ENCODE measurements around the gene KPNA1. TPM values are rescaled to one million over a fixed set of nuclear protein-coding genes. Genes with fewer than 3 reads are reported as not detected.
A peak's percentile ranks its signal among the peaks of the same experiment; 100 is the strongest.

KPNA1 gene
- polyA plus RNA-seq, 2 of the 4 experiments (the other 2 are of a cell fraction): 48.1 to 81.8 TPM

DNA sequence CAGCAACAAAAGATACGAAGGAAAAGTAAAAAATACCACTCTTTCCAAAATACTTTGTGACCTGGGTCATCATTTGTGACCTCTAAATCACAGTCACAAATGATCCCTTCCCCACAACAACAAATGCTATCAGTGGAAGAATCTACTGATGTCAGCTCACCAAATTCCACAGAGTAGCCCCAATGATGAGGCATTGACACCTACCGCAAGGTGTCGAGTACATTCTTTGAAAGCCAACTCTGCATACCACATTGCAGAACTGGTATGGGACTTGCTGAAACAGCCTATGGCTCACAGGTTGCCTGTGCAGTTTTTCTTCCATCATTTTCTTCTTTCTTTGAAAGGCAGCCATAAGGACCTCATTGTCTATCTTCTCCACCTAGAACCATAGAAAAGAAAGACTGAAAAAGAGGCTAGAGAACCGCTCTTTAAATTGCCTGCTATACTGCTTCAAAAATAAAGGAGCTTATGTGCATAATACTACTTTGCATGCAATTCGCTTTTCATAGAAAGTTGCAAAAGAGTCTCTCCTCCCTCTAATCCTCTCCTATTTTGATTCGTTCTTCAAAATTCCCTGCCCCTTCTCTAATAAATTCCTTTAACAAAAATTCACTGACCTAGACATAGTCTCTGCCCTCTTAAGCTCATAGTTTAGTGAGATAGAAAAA lies 21.4 kb upstream of the KPNA1 start:
- no peak for FAIRE-seq
- CTCF ChIA-PET: interaction anchor here (0.8 to 1.8 kb wide), 2 partner anchors 24 to 143 kb away, joined by 3 to 8 read pairs; no protein-coding TSS in a partner anchor
- no peak for ATAC-seq

DNA sequence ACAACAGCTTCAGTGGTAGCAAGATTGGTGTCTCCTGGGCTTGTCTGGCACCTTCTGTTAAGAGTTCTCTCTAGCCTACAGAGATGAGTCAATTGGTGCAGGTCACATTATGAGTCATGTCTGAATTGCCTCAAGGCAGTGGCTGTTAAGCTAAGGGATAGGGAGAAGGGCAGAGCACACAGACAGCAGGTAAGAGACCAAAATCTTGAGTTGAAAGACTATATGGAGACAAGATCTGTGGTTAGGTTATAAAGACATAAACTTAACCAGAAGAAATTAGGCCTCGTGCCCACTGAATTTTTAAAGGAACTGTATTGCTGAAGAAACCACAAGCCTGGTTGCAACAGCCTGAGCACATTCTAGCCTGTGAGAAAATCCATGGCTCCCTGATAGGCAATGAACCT lies 19.2 kb upstream of the KPNA1 start:
- FAIRE-seq: peak; percentile 51
- H3K4me1 ChIP-seq: peaks cover 16% of the 10 kb centered on the region
- H3K4me2 ChIP-seq: peak overlapping the region; percentile 54
- H3K4me3 ChIP-seq: no peak overlapping the region
- peak; percentile 99 to 100 for ATAC-seq
- H3K27ac ChIP-seq: peak overlapping the region in 1 of 2 experiments; percentile 40; a peak in 2 of 6 replicates
- no peaks in the 10 kb centered on the region for H3K9me3 ChIP-seq
- WGBS (ENCODE audit: missing lambda C conversion rate): 40% methylated on average over 1 of the region's 1 CpG
- TF ChIP-seq EP300 (IDR thresholded peaks at IDR 0.05) (no peak), ZC3H11A (IDR thresholded peaks at IDR 0.05) (no peak), NFE2L2 (conservative IDR thresholded peaks at IDR 0.05; ENCODE audit: low read length) (no peak), CEBPB (IDR thresholded peaks at IDR 0.05) (peak in 1 of 2 experiments; percentile 9; a peak in 1 of 4 replicates), HDAC2 (IDR thresholded peaks at IDR 0.05) (no peak), FOSL2 (IDR thresholded peaks at IDR 0.05) (peak; percentile 79), FOSL2 (CRISPR knock-in tag; IDR thresholded peaks at IDR 0.05) (peak; percentile 82), RFX5 (IDR thresholded peaks at IDR 0.05) (no peak), RARB (CRISPR knock-in tag; IDR thresholded peaks at IDR 0.05) (no peak), KDM1A (IDR thresholded peaks at IDR 0.05; ENCODE audit: low read depth) (no peak), ZSCAN20 (CRISPR knock-in tag; IDR thresholded peaks at IDR 0.05) (no peak), MAFK (IDR thresholded peaks at IDR 0.05; ENCODE audit: partially characterized antibody) (no peak)
- ChIA-PET POLR2A (interaction anchor here (0.5 to 1.0 kb wide), 2 partner anchors 19 to 199 kb away, joined by 3 to 4 read pairs; partner anchors contain the start of gene KPNA1), CTCF (interaction anchor here (0.6 to 1.1 kb wide), 2 partner anchors 74 to 145 kb away, joined by 3 read pairs; no protein-coding TSS in a partner anchor)
- DNase-seq (ENCODE audit: low read depth in 1 of 2, low spot score in 1 of 2): peak; percentile 58 to 75

More for the DNA sequence above, 21.4 kb upstream of the KPNA1 start:
- H3K4me2 ChIP-seq: no peak overlapping the region
- no peaks in the 10 kb centered on the region for H3K9me3 ChIP-seq
- H3K4me1 ChIP-seq: peaks cover 16% of the 10 kb centered on the region
- TF ChIP-seq CBX8 (IDR thresholded peaks at IDR 0.05): no peak
- TF ChIP-seq TFCP2L1 (CRISPR knock-in tag; IDR thresholded peaks at IDR 0.05): no peak
- no peak for TF ChIP-seq HES2 (IDR thresholded peaks at IDR 0.05)
- TF ChIP-seq RCOR1 (IDR thresholded peaks at IDR 0.05; ENCODE audit: low read depth, low read length): no peak
- TF ChIP-seq, protein P1, sequence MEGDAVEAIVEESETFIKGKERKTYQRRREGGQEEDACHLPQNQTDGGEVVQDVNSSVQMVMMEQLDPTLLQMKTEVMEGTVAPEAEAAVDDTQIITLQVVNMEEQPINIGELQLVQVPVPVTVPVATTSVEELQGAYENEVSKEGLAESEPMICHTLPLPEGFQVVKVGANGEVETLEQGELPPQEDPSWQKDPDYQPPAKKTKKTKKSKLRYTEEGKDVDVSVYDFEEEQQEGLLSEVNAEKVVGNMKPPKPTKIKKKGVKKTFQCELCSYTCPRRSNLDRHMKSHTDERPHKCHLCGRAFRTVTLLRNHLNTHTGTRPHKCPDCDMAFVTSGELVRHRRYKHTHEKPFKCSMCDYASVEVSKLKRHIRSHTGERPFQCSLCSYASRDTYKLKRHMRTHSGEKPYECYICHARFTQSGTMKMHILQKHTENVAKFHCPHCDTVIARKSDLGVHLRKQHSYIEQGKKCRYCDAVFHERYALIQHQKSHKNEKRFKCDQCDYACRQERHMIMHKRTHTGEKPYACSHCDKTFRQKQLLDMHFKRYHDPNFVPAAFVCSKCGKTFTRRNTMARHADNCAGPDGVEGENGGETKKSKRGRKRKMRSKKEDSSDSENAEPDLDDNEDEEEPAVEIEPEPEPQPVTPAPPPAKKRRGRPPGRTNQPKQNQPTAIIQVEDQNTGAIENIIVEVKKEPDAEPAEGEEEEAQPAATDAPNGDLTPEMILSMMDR (IDR thresholded peaks at IDR 0.05): no peak
- no peak for TF ChIP-seq SREBF2 (IDR thresholded peaks at IDR 0.05)
- no peak for TF ChIP-seq ZNF302 (CRISPR knock-in tag; IDR thresholded peaks at IDR 0.05)
- no peak for TF ChIP-seq NR3C1 (IDR thresholded peaks at IDR 0.05)
- TF ChIP-seq MYC (IDR thresholded peaks at IDR 0.05; ENCODE audit: borderline replicate concordance, low read length): no peak
- TF ChIP-seq, protein P2, sequence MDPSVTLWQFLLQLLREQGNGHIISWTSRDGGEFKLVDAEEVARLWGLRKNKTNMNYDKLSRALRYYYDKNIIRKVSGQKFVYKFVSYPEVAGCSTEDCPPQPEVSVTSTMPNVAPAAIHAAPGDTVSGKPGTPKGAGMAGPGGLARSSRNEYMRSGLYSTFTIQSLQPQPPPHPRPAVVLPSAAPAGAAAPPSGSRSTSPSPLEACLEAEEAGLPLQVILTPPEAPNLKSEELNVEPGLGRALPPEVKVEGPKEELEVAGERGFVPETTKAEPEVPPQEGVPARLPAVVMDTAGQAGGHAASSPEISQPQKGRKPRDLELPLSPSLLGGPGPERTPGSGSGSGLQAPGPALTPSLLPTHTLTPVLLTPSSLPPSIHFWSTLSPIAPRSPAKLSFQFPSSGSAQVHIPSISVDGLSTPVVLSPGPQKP (IDR thresholded peaks at IDR 0.05; ENCODE audit: low read depth, low read length): no peak
- no peak for TF ChIP-seq POLR2AphosphoS2 (conservative IDR thresholded peaks at IDR 0.05; ENCODE audit: low read length)
- no peak for TF ChIP-seq EP300 (IDR thresholded peaks at IDR 0.05)
- TF ChIP-seq KDM1A (IDR thresholded peaks at IDR 0.05; ENCODE audit: low read depth): no peak
- WGBS (ENCODE audit: missing lambda C conversion rate): 81% methylated on average over 6 of the region's 6 CpGs
- no peak overlapping the region for H3K27ac ChIP-seq
- DNase-seq (ENCODE audit: low read depth in 1 of 2, low spot score in 1 of 2): no peak
- POLR2A ChIA-PET: no interaction called here
- H3K4me3 ChIP-seq: no peak overlapping the region
